ENCODE results near the gene SH3BP2. TPM values are rescaled to one million over a fixed set of nuclear protein-coding genes. Genes with fewer than 3 reads are reported as not detected.
A peak's percentile ranks its signal among the peaks of the same experiment; 100 is the strongest.

Gene SH3BP2
- total and polyA plus RNA-seq, 8 donors = 34.9 to 113 (median 52.4) TPM

- TF ChIP-seq CTCF (IDR thresholded peaks at IDR 0.05) = no peak
- Histone ChIP-seq H3K4me1 (peaks cover 8 to 47% of the 10 kb centered on the region in 2 donors), H3K27me3 (no peaks in the 10 kb centered on the region), H3K9me3 (no peaks in the 10 kb centered on the region), H3K27ac (no peak overlapping the region), H3K36me3 (peaks cover 0 to 81% of the 10 kb centered on the region in 2 donors), H3K4me3 (no peak overlapping the region)
- intact Hi-C loops (cut with DNase I) = no loop called here
- DNase-seq (peak in 2 of 4 donors; percentile 29 to 50), ATAC-seq (no peak)
Measured at GRCh38 chr4:2833671-2834000, 40.8 kb downstream of the SH3BP2 start.

GRCh38 chr4:2834001-2834921, 41.4 kb downstream of the SH3BP2 start:
- ATAC-seq (no peak), DNase-seq (peak in 1 of 4 donors; percentile 31)
- Histone ChIP-seq H3K36me3 (peaks cover 0 to 75% of the 10 kb centered on the region in 2 donors), H3K27me3 (no peaks in the 10 kb centered on the region), H3K4me1 (peaks cover 8 to 52% of the 10 kb centered on the region in 2 donors), H3K9me3 (no peaks in the 10 kb centered on the region), H3K4me3 (no peak overlapping the region), H3K27ac (peak overlapping the region in 1 of 2 donors; percentile 60)
- intact Hi-C loops (cut with DNase I) = no loop called here
- no peak for TF ChIP-seq CTCF (IDR thresholded peaks at IDR 0.05)

- peak overlapping the region in 1 of 2 donors; percentile 72 for H3K27ac ChIP-seq
- no peaks in the 10 kb centered on the region for H3K9me3 ChIP-seq
- H3K4me3 ChIP-seq = no peak overlapping the region
- DNase-seq (peak in 2 of 4 donors; percentile 30 to 64), ATAC-seq (no peak)
- TF ChIP-seq CTCF (IDR thresholded peaks at IDR 0.05) = no peak
- no peaks in the 10 kb centered on the region for H3K27me3 ChIP-seq
- peaks cover 8 to 53% of the 10 kb centered on the region in 2 donors for H3K4me1 ChIP-seq
- intact Hi-C loops (cut with DNase I) = no loop called here
- H3K36me3 ChIP-seq = peaks cover 0 to 58% of the 10 kb centered on the region in 2 donors
Measured at GRCh38 chr4:2835978-2836377, 43.1 kb downstream of the SH3BP2 start.

GRCh38 chr4:2836391-2836859, 43.5 kb downstream of the SH3BP2 start:
- no peak for ATAC-seq
- DNase-seq = peak in 2 of 4 donors; percentile 33 to 69
- intact Hi-C loops (cut with DNase I) = no loop called here

More at GRCh38 chr4:2836391-2836859, 43.5 kb downstream of the SH3BP2 start:
- peaks cover 0 to 53% of the 10 kb centered on the region in 2 donors for H3K36me3 ChIP-seq
- peak overlapping the region; percentile 34 to 72 for H3K27ac ChIP-seq
- peaks cover 8 to 53% of the 10 kb centered on the region in 2 donors for H3K4me1 ChIP-seq
- TF ChIP-seq CTCF (IDR thresholded peaks at IDR 0.05) = no peak
- no peaks in the 10 kb centered on the region for H3K9me3 ChIP-seq
- H3K4me3 ChIP-seq = no peak overlapping the region
- H3K27me3 ChIP-seq = no peaks in the 10 kb centered on the region
